Measurements from ENCODE around the gene SCARF1.

- no peak for TF ChIP-seq EZH2phosphoT487 (IDR thresholded peaks at IDR 0.05; ENCODE audit: insufficient read depth, low read depth)
- no peak for TF ChIP-seq EZH2 (IDR thresholded peaks at IDR 0.05; ENCODE audit: insufficient read depth, poor library complexity, severe bottlenecking)
These were observed 8.7 kb downstream of the SCARF1 start for GRCh38 chr17:1636732-1637285.

All from GM23248 (cell line).